GM18520 (cell line): ENCODE measurements around the gene GPX2.

Experiments used
- ATAC-seq: cut with Tn5 transposase; IDR thresholded peaks from one replicate; pipeline ENCODE4 v1.9.1; 2021; ENCODE audit not compliant: unreplicated experiment

Gene GPX2

DNA sequence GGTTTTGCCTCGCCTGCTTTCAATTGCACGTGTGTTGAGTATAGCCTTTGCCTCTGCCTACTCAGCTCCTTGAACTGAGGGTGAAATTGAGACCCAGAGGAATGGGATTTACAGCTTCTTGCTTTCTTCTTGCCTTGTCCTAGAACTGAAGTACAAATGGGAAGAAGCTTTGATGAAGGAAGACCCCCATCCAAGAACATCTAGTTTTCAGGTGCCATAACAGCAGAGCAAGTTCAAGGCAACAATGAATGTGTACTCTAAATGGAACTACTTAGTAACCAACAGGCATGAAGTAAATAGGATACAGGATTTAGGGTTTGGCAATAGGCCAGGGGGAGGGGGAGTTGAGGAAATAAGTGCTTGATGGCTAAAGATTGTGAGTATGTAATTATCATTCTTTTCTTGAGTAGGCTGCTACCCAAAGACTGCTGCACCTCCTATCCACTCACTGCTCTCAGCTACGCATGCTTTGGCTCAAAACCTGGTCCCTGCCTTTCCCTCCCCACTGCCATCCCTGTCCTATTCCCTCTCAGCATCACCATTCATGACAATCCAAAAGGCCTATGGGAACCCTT, 2.1 kb downstream of the GPX2 start:
- no peak for ATAC-seq

DNA sequence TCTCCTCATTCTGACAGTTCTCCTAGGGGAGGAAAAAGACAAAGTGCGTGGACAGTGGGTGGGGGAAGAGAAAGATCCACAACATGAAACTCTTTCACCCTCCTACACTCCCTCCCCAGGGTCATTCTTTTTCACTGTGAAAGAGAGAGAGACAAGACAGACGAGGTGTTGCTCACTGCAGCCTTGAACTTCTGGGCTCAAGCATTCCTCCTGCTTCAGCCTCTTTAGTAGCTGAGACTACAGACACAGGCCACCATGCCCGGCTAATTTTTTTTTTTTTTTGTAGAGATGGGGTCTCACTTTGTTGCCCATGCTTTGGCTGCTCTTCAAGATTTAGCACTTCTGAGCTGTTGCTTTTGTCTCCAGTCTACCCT, 2.7 kb downstream of the GPX2 start:
- ATAC-seq = no peak

DNA sequence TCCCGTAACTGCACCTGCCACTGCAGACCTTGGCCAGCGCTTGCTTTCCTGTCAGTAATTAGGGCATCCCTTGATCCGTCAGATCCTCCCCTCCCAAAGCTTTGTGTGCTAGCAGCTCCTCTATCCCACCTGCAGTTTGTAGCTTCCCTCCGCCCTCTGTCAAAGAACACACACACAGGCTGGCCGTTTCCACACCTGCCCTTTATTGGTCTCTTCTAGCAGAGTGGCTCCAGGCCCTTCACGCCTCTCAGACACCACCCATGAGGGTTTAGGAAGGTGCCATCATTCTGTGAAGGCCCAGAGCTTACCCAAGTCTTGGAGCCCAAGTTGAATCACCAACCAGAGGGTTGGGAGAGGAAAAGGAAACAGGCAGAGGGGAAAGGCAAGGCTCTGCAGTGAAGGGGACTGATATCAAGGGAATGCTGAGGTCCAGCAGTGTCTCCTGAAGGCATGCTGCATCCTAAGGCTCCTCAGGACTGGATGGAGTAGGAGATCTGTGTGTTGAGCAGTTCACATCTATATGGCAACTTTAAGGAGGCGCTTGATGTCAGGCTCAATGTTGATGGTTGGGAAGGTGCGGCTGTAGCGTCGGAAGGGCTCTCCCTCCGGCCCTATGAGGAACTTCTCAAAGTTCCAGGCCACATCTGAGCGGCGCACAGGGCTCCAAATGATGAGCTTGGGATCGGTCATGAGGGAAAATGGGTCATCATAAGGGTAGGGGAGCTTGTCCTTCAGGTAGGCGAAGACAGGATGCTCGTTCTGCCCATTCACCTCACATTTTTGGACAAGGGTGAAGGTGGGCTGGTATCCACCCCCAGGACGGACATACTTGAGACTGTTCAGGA, 3.4 kb downstream of the GPX2 start:
- no peak for ATAC-seq

DNA sequence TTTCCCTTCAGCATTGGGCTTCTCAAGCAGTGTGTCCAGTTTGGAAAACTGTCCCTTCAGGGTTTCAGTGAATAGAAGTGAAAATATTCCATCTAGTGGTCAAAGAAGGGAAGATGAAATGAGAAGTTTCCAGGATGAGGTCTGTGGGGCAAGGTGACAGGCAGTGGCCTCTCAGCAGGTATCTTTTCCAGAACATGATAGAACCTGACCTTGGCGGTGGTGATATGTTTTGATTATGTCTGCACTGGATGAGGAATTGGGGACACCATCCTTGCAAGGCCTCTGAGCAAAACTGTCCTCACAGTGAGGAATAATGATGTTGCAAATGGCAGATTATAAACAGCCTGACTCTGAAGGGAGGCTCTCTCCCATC, 4.7 kb downstream of the GPX2 start:
- no peak for ATAC-seq

DNA sequence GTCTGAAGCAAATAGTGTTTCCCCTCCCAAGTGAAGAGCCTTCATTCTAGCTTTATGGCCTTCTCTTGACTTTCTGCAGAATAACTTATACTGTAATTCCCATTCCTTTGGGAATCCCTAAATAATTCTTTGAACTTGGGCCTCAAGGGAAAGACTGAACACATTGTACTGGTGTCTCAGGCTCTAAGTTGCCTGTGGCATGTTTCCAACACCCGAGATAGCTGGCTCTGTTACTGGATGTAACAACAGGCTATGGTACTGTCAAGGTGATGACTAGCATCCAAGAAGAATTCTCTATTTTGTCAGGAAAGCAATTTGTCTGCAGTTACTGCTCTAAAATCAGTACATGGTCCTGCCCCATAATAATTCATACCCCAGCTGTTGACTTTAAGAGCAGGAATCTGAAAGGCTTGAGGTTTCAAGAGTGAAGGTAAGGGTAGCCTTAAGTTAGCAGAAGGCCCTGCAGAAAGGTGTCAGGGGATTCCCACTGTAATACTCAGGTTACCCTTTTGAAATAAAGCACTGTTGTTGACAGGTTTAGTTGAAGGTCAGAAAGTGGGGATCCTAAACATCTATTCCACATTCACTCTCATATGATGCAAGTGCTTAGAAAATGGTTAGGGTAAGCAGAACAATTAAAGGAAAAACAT, 5.2 kb downstream of the GPX2 start:
- no peak for ATAC-seq

DNA sequence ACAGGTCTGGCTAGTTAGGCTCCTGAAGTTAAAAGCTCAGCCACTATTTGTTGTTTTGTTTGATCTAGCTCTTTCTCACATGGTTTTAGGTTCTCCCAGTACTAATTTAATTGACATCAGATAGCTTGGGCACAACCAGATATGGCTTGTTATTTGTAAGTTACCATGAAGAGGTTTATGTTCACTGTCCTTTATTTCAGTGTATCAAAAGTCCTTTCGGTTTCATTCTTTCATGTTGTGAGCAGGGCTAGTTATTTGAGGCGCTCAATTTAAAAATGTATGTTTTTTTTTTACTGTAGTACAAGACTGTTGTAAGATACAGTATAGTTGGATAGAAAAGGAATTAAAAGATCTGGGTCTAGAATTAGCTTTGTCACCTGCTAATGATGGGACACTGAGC, 7.0 kb downstream of the GPX2 start:
- ATAC-seq = no peak

DNA sequence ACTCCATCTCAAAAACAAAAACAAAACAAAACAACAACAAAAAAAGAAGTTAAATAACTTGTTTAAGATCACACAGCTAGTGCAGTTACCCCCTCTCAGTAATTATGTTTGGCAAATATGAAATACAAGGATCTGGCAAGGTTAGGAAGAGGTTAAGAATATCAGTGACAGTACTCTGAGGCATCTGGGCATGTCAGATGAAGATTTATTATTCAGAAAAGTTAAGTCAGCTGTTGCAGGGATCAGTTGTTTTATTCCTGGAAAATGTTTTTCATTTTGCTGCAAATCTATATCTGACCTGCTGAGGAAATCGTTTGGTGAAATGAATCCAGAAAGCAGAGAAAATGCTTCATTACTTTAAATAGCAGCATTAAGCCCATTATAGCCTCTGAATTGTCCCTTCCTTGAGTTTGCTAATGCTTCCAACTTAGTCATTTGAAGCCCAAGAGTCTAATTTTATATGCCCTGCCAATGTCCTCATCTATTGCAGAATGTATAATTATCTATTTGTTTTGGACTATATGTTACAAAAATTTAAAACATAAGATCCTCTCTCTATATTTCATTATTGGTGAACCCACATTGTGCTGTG, 8.1 kb downstream of the GPX2 start:
- ATAC-seq = no peak

DNA sequence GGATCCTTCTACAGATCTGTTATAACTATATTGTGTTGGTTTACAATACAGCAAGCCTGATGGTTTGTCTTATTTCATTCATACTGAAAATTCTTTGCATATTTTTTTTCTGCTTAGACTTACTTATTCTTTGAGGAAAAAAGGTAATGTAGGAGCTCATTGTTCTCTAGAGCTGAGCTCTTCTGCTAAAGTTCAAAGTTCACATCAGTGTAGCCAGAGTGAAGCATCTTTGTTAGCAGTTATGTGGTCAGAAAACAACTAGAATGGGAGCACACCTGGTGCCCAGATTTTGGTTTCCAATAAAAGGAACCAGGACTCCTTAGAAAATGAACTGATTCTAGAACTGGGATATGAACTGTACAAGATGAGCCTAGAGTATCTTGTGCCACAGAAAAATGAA, 10.3 kb downstream of the GPX2 start:
- no peak for ATAC-seq

DNA sequence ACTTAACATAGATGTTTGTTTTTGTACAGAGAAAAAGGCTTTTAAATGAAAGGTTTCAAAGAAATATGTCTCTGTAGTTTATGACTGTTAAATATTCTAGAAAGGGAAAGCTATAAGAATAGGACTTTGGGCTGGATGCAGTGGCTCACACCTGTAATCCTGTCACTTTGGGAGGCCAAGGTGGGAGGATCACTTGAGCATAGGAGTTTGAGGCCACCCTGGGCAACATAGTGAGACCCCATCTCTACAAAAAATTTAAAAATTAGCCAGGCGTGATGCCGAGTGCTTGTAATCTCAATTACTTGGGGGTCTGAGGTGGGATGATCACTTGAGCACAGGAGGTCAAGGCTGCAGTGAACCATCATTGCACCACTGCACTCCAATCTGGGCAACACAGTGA, 11.4 kb downstream of the GPX2 start:
- ATAC-seq = no peak

DNA sequence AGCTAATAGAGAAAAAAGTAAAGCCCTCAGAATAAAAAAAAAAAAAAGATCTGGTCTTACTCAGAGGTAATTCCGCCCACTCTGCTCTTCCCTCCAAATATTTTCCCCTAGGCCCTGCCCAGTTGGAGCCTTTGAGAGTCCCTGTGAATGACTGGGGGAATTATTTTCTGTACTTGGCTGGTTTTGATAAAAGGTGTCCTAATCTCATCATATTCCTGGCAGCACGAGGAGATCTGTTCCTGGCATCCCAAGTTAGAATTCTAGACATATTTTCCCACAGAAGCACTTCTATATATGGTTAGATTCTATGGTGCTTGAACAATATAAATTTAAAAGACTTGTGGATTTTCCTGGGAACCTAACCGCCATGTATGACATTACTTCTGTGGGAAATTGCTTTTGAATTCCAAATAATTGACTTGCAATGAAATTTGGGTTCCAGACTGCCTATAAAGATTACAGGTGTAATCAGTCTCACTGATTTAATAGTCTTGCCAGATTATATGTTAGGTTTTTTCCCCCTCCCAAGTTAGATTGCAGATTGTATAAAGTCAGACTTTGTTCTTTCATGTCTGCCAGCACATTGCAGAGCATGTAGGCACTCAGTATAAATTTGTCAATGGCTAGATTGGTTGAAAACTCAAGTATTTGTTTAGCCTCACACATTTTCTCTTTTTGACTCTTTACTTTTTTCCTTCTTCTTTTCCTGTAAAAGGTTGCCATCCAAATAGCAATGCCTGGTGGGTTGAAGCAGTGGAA, 12.3 kb downstream of the GPX2 start:
- ATAC-seq = no peak

DNA sequence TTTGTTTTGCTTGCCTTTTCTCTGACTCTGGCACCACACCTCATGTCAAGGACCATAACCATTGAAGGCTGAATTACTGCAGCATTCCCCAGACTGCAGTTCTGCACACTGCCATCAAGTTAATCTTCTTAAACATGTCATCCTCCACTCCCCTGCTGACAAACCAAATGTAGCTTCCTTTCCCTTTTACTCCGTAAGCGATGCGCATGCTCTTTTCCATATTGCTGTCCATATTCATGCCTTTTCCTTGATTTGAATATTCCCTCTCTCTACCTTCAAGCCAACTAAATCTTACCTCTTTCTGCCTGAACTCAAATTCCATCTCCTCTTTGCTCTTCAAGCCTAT, 13.6 kb downstream of the GPX2 start:
- no peak for ATAC-seq

DNA sequence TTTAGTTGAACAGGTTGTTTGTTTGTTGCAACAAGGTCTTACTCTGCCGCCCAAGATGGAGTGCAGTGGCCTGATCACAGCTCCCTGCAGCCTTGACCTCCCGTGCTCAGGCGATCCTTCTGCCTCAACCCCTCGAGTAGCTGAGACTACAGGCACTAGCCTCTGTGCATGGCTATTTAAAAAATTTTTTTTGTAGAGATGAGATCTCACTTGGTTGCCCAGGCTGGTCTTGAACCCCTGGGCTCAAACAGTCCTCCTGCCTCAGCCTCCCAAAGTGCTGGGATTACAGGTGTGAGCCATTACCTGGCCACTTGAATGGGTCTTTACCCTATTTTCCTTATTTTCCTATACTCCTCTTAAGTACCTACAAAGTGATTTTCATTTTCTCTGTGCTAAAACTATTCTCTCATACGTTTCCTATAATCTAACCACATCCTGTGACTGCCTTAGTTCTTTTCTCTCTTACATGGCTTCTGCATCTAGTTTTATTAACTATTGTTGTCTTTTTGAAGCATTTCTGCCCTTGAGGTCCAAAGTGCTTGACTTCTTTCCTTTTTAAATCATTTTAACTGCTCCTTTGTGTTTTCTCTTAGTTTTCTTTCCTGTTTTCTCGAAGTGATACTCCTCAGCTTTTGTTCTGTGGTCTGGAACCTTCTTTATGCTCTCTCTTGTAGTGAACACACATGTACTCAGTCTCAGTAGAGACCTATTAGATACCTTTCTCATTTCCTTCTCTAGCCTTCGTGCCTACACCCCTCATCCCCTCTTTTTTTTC, 14.1 kb downstream of the GPX2 start:
- no peak for ATAC-seq

DNA sequence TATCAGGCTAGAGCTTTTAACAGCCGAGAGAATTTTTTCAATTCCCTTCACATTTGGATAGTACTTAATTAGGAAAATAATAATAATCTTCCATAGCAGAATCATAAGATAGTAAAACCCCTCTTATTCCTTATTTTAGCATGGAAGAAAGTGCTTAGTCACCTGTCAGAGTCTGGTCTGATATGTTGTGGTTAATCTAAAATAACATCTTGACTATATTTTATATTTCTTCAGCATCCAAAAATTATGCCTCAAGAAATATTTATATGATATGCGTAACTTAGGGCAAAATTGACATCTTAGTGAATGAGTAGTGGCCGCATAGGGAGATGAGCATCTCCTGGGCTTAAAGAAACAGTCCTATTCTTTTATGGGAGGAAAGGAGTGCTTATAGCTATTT, 15.5 kb downstream of the GPX2 start:
- no peak for ATAC-seq

DNA sequence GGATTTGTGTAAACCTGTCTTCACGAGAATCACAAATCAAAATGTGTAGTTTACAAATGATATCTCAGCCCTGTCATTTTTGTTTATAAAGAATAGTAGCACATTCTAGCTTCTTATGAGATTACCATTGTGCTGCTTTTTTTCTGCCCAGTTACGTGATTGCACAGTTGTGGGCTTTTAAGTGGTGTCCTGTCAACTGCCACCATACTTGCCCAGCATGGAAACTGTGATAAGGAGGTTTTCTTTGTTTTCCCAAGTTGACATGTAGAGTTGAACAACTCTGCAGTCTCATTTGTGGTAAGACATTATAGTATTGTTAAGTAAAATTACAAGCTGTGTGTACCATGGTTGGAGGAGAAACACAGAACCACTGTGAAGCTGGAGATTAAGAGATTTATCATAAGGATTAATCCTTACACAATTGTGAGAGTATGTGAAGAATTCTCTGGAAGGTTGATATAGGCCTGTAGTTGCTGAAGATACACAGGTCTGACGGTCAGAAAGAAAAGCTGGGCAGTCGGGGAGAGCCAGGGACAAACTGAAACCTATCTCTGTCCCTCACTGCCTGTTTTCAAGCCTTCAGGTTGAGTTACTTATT, 16.0 kb downstream of the GPX2 start:
- no peak for ATAC-seq

DNA sequence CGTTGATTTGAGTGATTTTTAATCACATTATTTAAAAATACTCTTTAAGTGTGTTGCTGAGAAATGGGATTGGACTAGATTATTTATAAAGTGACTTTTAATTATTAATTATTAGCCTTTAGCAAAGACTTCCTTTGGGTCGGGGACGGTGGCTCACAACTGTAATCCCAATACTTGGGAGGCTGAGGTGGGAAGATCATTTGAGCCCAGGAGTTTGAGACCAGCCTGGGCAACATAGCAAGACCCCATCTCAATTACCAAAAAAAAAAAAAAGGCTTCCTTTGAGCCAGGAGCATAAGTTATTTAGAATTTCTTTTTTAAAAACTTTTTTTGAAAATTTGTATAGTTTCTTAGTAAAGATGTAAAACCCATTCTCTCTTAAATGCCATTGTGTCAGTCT, 19.5 kb downstream of the GPX2 start:
- ATAC-seq = no peak

DNA sequence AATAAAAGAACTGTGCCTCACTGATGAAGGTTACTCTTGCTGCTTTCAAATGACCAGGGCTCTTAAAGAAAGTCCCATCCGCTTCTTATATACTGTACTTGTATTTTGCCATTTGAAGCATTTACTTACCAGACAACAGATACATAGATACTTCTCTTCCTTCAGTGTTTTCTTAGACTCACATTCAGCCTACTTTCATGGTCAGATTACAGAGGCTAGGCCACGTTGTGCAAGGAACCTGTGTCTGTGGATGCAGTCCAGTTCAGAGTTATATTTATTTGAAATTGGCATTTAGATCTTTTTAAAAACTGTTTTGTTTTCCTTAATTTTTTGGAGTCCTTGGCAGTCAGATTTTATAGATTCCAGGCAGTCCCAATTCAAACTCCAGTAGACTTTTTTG, 22.1 kb downstream of the GPX2 start:
- no peak for ATAC-seq

DNA sequence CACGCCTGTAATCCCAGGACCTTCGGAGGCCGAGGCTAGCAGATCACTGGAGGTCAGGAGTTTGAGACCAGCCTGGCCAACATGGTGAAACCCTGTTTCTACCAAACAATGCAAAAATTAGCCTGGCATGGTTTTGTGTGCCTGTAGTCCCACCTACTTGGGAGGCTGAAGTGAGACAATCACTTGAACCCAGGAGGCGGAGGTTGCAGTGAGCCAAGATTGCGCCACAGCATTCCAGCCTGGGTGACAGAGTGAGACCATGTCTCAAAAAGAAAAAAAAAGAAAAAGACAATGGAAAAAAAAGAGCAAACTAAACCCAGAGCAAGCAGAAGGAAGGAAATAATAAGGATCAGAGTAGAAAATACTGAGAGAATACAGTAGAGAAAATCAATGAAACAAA, 22.9 kb downstream of the GPX2 start:
- ATAC-seq = no peak

DNA sequence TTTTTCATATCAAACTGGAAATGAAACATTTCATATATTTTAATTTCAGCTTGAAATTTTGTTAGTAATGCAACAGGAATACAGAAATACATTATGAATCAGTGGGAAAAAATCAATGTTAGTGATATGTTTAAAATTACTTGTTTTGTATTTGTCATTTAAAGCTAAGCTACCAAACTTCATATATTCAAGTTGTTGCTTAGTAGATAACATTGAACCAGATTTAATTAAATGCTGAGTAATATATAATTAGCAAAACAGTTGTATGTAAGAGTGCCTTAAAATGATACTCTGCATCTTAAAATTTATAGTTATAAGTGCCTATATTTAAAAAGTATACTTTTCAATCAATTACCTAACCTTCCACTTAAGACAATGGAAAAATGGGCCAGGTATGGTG, 23.3 kb downstream of the GPX2 start:
- ATAC-seq = no peak

DNA sequence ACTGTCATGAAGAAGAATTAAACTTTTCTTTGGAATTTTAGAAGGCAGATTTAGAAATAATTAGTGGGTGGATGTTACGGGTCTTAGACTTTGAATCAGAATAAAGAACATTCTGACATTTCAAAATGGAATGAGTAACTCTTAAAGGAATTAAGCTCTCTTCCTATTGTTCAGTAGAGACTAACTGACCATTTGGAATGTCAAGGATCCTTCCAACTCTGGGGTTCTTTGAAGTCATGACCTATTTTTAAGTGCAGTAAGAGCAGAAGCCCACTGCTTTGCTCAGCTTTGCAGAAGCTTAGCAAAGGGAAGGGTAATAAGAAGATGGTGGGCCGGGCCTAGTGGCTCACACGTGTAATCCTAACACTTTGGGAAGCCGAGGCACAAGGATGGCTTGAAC, 24.3 kb downstream of the GPX2 start:
- ATAC-seq = no peak

DNA sequence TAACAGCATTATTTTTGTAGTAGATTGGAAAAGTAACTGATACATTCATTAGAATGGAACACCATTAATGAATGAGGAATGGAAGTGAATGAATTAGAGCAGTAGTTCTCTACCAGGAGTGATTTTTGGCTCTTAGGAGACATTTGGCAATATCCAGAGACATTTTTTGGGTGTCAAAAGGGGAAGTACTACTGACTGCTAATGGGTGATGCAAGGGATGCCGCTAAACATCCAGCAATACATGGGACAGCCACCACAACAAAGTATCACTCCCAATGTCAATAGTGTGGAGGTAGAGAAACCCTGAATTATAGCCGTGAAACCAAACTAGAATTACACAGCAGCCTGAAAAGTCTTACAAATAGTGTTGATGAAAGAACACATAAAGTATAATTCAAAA, 26.7 kb downstream of the GPX2 start:
- ATAC-seq = no peak
